GM21423 (cell line): ENCODE measurements around the gene METRN.
"Not testable (repeated sequence)": the region's sequence is repeated elsewhere in the genome, so short reads cannot be mapped to it uniquely, and the experiment has no call there.

ENCODE experiments used
- ATAC-seq: cut with Tn5 transposase; IDR thresholded peaks from one replicate; pipeline ENCODE4 v1.9.1; 2021; ENCODE audit warnings: mild to moderate bottlenecking, moderate library complexity; ENCODE audit not compliant: unreplicated experiment

METRN gene

DNA sequence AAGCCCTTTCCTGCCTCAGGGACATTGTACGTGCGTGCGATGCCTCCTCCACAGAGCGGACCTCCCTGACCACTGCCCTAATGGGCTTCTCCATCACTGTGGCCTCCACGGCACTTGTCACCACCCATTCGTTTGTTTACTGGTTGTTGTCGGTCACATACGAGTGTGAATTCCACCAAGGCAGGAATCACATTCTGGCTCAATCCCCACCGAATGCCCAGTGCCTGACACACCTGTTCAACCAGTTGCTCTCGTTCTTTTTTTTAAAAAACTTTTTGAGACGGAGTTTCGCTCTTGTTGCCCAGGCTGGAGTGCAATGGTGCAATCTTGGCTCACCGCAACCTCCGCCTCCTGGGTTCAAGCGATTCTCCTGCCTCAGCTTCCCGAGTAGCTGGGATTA is 23.7 kb upstream of the METRN start:
- not testable (repeated sequence) for ATAC-seq

GRCh38 chr16:692356-693108 is 22.4 kb upstream of the METRN start:
- ATAC-seq, result no peak

DNA sequence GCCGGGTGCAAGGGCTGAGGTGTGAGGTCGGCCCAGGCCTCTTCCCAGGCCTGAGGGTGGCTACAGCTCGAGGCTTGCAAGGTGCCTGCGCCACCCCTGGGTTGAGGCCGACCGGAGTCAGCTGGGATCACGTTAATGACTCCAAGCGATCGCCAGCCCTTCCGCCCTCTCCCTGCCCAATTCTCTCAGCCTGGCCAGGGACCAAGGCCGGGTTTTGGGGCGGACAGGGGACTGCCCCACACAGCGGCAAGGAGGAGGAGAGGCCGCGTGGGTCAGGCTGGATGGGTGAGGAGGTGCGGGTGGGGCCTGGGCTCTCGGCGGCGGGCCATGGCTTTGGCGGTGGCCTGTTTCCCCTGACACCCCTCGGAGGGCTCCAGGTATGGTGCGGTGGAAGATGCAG is 21.6 kb upstream of the METRN start:
- ATAC-seq, result no peak

- no peak for ATAC-seq
Observed at GRCh38 chr16:693766-694165, 21.2 kb upstream of the METRN start.

GRCh38 chr16:694187-694862 is 20.6 kb upstream of the METRN start:
- no peak for ATAC-seq

DNA sequence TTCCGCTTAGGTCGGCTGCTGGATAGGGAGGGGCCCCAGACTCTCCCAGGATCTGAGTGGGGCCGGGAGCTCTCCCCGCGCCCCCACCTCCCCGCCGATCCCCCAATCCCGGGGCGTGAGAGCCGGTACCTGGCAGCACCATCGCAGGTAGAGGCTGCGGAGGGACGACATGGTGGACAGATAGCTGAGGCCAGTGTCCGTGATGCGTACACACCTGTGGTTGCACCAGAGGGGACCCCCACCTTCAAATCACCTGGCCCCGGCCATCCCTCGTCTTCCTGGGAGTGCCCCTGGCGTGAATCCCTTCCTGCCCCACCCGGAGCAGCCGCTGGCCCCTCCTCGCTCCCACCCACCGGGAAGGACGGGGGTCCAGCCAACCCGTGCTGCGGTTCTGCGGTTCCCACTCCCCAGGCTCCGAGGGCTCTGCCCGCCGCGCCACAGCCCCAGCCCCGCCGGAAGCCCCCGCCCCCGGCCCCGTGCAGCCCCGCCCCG is 20.0 kb upstream of the METRN start:
- ATAC-seq, result no peak

DNA sequence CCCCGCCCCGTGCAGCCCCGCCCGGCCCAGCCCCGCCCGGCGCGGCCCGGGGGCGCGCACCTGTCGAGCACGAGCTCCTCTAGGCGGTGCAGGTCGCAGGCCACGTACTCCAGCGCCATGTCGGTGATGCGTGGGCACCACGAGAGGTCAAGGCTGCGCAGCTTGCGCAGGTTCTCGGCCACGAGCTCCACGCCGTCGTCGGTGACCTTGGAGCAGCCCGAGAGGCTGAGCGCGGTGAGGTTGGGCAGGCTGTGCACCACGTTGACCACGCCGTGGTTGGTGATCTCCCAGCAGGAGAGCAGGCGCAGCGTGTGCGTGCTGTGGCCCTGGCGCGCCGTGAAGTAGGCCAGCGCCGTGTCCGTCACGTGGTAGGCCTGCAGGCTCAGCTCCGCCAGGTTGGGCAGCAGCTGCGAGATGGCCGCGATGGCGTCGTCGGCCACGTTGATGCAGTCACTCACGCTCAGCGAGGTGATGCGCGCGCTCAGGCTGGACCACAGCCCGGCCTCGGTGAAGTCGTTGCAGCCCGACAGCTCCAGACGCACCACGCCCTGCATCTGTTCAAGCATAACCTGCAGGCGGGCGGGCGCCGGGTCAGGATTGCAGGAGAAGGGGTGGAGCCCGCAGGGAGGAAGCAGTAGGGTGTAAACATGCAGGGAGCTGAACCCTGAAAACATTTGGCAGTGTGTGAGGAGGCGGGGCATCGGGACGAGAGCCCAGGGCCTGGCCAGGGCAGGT is 19.4 kb upstream of the METRN start:
- no peak for ATAC-seq

DNA sequence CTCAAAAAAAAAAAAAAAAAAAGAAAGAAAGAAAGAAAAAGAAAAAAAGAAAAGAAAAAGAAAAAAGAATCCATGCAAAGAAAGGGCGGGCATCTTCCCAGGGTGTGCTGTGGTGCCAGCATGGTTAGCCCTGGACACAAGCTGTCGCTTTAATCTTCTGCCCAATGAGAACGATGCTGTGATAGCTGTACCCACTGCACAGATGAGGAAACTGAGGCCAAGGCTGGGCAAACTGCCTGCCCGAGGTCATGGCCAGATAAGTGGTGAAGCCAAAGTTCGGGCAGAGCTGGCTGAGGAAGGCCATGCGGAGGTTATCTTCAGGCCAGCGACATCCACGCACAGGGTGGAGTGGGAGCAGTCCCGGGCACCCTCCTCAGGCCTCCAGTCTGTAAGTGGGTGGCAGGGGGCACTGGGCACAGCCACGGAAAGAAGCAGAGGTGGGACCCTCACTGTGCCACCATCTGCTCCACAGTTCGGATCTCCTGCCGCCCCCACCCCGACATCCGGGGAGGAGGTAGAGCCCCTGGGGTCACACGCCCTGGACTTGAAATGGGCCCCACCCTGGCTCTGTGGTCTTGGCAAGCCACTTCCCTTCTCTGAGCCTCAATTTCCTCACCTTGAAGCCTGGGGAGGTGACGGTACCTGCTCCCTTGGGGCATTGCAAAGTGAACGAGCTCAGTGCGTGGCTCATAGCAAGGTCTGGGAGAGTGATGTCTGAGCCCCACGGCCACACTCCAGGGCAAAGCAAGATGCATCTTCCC is 15.8 kb upstream of the METRN start:
- ATAC-seq, result no peak

GRCh38 chr16:700684-701584 is 14.0 kb upstream of the METRN start:
- no peak for ATAC-seq

DNA sequence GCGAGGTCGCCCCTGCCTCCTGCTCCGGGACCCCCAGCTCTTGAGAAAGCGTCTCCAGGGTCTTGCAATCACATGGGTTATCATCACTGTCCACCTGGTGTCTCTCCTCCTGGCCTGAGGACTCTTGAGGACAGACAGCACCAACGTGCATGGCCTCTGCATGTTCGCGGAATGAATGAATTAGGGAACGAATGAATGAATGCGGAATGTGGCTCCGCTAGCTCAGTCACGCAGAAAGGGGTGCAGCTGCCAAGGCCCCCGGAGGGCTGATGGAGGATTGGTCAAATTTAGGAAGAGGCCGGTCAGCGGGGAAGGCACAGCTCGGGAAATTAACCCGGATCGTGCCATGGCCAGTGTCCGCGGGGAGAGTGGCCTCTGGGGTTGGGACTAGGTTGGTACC is 12.6 kb upstream of the METRN start:
- no peak for ATAC-seq

DNA sequence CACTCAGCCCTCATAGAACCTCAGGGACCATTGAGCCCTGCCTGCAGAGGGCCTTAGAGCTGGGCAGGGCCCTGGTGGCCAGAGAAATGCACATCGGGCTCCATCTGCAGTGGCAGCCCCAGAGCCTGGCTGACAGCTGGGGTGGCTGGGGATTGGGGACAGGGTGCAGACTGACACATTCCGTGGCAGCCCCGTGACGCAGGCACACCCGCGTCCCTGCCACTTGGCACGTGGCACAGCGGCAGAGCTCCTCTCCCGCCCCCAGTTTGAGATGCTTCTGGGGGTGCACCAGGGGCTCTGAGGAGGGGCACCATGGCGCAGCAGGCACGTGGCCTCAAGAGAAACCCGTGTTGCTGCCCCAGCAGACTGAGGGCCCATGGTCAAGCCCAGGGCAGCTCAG is 11.5 kb upstream of the METRN start:
- ATAC-seq, result no peak

GRCh38 chr16:704047-704446 is 10.9 kb upstream of the METRN start:
- ATAC-seq, result no peak

- no peak for ATAC-seq
Observed at GRCh38 chr16:704552-705380, 10.2 kb upstream of the METRN start.

DNA sequence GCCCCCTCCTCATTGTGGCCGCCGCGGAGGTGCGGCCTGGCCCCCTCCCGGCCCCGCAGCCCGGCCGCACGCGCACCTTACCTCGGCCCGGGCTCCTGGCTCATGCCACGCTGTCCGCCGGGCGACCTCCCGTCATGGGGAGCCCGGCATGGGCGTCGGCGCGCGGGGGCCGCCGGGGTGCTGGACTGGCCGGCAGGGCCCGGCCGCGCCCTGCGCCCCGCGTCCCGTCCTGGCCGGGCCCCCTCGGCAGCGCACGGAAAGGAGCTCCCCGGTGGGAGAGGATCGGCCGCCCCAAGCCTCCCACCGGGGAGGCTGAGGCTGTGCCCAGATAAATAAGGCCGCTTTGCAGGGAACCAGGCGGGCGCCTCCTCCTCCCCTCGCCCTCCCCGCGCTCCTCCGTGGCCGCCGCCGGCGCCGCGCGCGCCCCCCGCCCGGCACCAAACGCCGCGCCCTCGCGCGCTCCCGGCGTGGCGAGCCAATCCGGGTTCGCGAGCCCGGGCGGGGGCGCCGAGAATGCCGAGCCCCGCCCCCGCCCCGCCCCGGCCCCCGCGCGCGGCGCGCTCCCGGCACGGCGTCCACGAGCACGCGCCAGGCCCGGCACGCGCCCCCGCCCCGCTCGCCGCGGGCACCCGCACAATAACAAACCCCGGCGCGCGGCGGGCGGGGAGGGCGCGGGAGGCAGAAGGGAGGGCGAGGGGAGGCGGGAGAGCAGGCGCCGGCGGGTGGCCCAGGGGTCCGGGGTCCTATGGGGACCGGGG is 9.3 kb upstream of the METRN start, which contains the start of gene FBXL16:
TSS of gene FBXL16 (minus strand) at position 371 of the 758 bp plus-strand sequence. CDS start 8,396 bp downstream, outside the sequence.
- ATAC-seq, result no peak

DNA sequence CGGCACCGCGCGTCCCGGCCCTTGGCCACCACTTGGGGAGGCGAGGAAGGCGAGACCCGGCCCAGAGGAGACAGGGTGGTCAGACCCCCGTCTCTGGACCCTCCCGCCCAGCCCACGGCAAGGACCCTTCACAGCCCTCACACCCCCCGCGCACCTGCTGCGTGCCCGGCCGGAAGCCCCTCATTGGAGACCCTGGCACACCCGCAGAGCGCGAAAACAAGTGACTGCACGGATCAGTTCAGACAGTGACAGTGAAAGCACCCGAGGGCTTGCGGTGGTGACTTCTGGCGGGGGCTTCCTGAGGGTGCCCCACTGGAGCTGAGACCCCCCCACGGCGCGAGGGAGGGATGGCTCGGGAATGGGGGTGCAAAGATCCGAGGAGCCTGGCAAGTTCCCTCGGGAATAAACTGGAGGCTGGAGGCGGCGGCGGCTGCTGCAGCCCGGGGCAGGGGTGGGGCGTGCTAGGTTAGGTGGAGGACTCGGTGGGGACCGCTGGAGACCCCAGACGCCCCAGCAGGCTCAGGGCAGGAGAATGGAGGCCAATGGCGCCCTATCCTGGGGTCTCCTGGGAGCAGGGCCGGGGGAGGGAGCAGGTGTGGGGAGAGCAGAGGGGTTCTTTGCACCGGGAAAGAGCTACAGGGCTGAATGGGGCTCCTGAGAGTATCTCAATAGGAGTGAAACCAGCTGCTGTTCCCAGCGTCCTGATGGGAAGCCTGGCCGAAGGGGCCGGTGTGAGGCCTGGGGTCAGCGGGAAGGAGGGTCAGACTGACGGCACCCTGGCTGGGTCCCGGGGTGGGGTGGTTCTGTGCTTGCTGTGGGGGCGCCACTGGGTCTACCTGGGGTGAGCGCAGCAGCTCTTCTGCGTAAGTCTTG is 8.5 kb upstream of the METRN start:
- no peak for ATAC-seq

- no peak for ATAC-seq
Observed at GRCh38 chr16:707062-707538, 7.8 kb upstream of the METRN start.

DNA sequence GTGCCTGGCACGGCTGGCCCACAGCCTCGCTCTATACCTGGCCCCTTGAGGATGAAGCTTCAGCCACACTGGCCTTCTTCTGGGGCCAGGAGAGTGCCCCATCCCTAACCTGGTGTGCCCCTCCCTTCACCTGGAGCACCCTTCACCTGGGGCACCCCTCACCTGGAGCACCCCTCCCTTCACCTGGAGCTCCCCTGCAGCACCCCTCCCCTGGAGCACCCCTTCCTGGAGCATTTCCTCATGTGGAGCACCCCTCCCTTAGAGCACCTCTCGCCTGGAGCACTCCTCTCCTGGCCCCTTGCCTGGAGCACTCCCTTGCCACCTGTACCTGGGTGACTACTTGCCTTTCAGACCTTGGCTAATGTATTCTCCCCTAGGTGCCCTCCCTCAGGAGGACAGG is 6.9 kb upstream of the METRN start:
- ATAC-seq, result no peak
